Sciatic nerve (tissue), 2 donors: ENCODE results near the gene PLCD4. TPM values are rescaled to one million over a fixed set of nuclear protein-coding genes. Genes with fewer than 3 reads are reported as not detected.

ENCODE experiments used
- ATAC-seq: fragments of 200-7000 bp; cut with Tn5 transposase; one replicate; pipeline ENCODE4 v1.9.1; 2020; ENCODE audit warnings: mild to moderate bottlenecking, moderate library complexity
- DNase-seq: peaks from one replicate; pipeline ENCODE4 v3.0.0-alpha.2; 2020; ENCODE audit warnings: low spot score
- intact Hi-C: fragments of 100-400 bp; cut with DNase I; formaldehyde crosslinking; loops from one replicate; pipeline ENCODE4 v1.14.2; 2022
- total RNA-seq: library from RNA; stranded (reverse); fragmentation: NEBNext Ultra II Directional; extraction: Animal tissue kit (Norgen Biotek cat#: 25700); gene quantifications from one replicate; pipeline ENCODE4 v1.2.1, GENCODE V29; 2021
- donor health status: DM: no; HTN: no; CAD: no.
- donor health status: DM: no; HTN: no; CAD: no.

Gene PLCD4
- 9.1 TPM for total RNA-seq

DNA sequence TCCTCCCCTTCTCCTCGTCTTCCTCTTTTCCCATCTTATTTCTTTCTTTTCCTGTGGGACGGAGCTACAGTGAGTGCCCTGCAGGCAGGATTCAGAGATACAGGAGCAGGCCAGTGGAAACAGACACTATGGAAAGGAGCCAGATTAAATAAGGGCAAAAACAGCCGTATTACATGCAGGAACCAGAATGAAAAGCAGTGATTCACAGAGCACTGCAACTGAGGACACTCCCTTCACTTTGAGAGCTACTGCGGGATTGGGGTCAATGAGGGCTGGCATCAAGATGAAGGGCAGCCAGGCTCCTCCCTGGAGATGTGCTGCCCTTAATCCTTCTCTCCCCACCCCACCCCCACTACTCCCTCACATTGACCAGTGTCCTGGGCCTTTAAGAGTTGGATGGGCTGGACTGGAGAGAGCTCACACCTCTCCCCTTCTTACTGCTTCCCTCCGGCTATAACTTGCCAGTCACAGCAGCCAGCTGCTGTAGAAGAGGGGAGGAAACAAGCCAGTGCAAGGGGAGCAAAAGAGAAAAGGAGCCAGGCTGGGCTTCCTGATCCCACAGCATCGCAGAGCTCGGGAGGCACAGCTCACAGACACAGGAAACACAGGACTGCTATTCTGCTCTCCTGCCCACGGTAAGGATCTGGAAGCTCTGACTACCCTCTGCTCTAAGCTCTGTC is at the start of gene PLCD4:
Gene PLCD4 (plus strand): TSS at position 464 of the 680 bp plus-strand sequence. CDS start 7,841 bp downstream, outside the sequence.
- ATAC-seq (peak; percentile 92), DNase-seq (peak; percentile 62)
- intact Hi-C loops = no loop called here

GRCh38 chr2:218557941-218558340 is 49.8 kb upstream of the PLCD4 start:
- ATAC-seq (no peak), DNase-seq (no peak)
- intact Hi-C loops = no loop called here

DNA sequence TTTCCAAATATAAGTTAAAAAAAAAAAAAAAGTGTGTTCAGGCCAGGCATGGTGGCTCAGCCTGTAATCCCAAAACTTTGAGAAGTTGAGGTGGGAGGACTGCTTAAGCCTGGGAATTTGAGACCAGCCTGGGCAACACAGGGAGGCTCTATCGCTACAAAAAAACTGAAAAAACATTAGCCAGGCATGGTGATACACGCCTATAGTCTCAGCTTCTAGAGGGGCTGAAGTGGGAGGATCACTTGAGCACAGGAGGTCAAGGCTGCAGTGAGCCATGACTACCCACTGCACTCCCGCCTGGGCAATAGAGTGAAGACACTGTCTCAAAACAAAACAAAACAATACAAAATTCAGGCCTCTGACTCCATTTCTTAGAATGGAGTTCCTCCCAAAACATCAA is 48.7 kb upstream of the PLCD4 start:
- ATAC-seq (no peak), DNase-seq (no peak)
- intact Hi-C loops = no loop called here

- DNase-seq (no peak), ATAC-seq (no peak)
- intact Hi-C loops = no loop called here
These were observed 43.6 kb upstream of the PLCD4 start for GRCh38 chr2:218564056-218564455.

- DNase-seq (no peak), ATAC-seq (no peak)
- intact Hi-C loops = no loop called here
These were observed 41.4 kb upstream of the PLCD4 start for GRCh38 chr2:218566296-218566695.

GRCh38 chr2:218567797-218568189 is 39.9 kb upstream of the PLCD4 start:
- intact Hi-C loops = no loop called here
- DNase-seq (no peak), ATAC-seq (peak; percentile 49)

GRCh38 chr2:218568190-218569037 is 39.3 kb upstream of the PLCD4 start, which contains the start of the genes CNOT9 and USP37:
CNOT9 (plus strand) TSS chr2:218568839; CDS start chr2:218568955, 116 bp downstream.
USP37 (minus strand) TSS chr2:218568351; CDS start chr2:218558653, 9,698 bp downstream.
- ATAC-seq = peak; percentile 99
- intact Hi-C loops = no loop called here
- DNase-seq = peak; percentile 100

GRCh38 chr2:218569038-218569431 is 38.7 kb upstream of the PLCD4 start:
- peak; percentile 3 for ATAC-seq
- peak; percentile 70 for DNase-seq
- intact Hi-C loops = no loop called here

DNA sequence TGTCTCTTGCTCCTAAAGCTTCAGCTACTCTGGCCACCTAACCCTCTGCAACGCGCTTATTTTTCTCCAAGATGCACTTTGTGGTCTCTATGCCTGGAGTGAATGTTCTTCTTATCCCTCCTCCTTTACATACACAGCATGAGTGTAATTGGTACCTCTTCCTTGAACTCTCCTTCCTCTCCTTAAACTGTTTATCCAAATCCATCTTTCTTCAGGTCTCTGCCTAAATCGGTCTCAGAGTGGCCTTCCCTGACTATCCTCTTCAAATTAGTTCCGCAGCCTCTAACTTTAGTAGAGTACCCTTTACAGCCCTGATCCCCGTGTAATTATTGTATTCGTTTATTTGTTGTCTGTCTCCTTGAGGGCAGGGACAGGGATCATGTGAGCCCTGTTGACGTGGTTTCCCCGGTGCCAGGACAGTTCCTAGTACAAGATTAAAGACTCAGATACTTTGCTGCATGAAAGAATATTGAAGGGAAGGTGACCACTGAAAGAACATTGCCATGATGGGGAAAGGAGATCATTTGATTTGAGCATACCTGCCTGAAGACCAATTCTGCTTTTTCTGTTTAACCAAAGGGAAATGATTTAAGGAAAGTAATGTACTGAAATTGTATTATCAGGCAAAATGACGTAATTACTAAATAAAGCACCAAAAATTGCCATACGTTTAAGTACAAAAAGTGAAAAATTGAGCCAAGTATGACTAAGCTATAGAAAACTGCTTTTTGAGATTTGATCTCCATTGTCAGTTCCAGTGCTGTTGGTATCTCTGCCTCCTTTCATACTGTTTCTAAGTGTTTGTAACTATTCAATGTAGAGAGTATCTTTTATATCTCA is 37.8 kb upstream of the PLCD4 start:
- intact Hi-C loops = no loop called here
- DNase-seq = no peak
- no peak for ATAC-seq

DNA sequence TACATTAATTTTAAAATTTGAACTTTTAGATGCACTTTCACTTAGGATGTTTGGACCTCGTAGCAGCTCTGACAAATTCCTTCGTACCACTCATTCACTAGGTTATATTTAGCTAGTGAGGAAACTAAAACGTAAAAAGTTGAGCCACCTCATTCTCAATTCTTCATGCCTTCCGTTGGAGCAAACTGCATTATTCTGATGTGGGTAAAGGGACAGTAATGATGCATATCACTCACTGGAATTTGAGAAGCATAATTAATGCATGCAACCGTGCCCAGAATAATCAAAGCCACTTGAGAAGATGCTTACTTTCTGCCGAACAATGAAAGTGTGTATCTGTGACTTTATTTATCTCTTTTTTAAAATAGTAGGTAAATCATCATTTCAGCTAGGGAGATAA is 36.8 kb upstream of the PLCD4 start:
- intact Hi-C loops = no loop called here
- ATAC-seq = no peak
- no peak for DNase-seq

- DNase-seq (no peak), ATAC-seq (no peak)
- intact Hi-C loops = no loop called here
These were observed 30.8 kb upstream of the PLCD4 start for GRCh38 chr2:218576854-218577253.

DNA sequence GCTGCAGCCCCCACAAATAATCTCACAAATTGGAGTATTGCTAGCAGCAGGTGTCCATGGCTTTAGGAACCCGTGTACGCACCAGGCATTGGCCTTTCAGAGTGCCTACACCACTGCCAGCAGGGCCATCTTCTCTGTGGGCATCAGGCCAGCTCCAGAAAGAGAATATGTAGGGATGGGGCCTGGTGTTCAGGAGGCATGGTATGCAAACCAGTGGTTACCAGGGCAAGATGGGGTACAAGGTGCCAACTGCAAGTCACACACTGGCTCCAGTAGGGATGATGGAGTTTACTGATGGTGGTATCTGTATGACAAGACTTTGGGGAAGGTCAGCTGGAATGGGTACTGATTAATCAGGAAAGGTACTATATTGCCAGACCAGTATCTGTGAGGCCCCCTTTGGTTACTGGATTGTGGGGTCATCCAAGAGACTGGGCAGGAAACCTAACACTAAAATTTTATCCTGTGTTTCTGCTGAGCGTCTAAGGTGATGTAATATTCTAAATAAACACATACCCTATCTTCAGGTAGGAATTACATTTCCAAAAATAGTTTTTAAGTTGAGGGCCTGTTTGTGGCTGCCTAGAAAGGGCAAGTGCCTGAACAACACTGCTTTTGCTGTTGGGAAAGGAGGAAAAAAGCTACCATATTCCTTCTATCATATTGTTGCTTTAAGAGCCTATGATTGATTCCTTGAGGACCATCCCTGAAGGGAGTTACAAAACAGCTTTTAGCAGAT is 30.0 kb upstream of the PLCD4 start:
- ATAC-seq = no peak

DNA sequence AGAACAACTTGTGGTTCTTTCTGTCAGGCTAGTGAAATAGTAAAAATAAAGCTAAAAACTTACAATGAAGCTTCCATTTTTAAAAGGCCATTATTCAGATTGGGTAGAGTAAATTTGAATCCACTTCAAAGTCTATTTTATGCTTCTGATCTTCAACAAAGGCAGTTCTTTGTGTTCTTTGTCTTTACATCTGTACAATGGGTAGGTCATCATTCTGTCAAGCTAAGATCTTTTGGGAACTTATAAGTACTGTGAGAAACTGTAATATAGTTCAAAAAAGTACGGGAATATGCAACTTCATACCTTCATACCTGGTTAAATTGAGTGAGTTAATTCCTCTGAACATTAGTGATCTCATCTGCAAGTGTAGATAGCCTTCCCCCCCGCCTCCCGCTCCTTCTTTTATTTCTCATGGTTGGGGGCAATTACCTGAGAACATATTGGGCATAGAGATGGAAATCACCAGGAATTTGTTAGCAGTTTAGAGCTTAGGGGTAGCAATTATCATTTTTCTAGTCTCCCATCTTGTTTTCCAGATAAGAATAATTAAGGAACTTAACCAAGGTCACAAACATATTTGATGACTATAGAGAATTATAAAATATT is 29.3 kb upstream of the PLCD4 start:
- ATAC-seq (no peak), DNase-seq (no peak)
- intact Hi-C loops = no loop called here

More for the DNA sequence above, 30.0 kb upstream of the PLCD4 start:
- intact Hi-C loops = no loop called here
- no peak for DNase-seq

DNA sequence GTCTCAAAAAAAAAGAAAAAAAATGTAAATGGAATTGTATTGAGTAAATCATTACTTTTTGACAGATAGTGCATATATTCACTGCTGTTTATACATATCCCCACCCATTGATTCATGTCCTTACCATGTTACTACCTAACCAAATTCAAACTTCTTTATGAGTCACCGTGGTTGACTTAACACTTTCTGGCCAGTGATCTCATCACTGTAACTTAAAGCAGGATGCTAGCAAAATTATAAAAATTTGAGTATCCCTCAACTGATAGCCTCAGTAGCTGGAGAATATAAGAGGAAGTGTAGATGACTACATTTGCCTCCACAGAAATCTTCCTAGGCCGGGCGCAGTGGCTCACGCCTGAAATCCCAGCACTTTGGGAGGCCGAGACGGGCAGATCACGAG is 25.6 kb upstream of the PLCD4 start:
- no peak for ATAC-seq
- intact Hi-C loops = no loop called here
- no peak for DNase-seq

GRCh38 chr2:218583983-218584850 is 23.5 kb upstream of the PLCD4 start:
- ATAC-seq = no peak
- DNase-seq = no peak
- intact Hi-C loops = no loop called here

DNA sequence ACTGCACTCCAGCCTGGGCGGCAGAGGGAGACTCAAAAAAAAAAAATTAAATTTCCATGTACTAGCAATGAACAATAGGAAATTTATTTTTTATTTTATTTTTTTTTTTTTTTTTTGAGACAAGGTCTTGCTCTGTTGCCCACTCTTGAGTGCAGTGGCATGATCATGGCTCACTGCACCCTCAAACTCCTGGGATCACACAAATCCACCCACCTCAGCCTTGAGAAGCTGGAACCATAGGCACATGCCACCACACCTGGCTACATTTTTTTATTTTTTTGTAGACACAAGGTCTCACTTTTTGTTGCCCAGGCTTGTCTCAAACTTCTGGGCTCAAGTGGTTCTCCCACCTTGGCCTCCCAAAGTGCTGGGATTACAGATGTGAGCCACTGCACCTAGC is 22.2 kb upstream of the PLCD4 start:
- no peak for ATAC-seq
- intact Hi-C loops = no loop called here
- no peak for DNase-seq

- intact Hi-C loops = no loop called here
- ATAC-seq (no peak), DNase-seq (no peak)
These were observed 2.3 kb upstream of the PLCD4 start for GRCh38 chr2:218605432-218605831.
